ENCODE data around the gene PEPD. TPM values are rescaled to one million over a fixed set of nuclear protein-coding genes. Genes with fewer than 3 reads are reported as not detected.

Gene PEPD
- total RNA-seq, 1 experiment from 2014 or later = 83.1 TPM

GRCh38 chr19:33453265-33453664 is 68.3 kb downstream of the PEPD start:
- Mint-ChIP-seq H3K27me3 (ENCODE audit: low read depth) (no peaks in the 10 kb centered on the region), H3K36me3 (no peaks in the 10 kb centered on the region), H3K4me3 (no peak overlapping the region), H3K4me1 (no peaks in the 10 kb centered on the region), H3K27ac (no peak overlapping the region), H3K9me3 (no peaks in the 10 kb centered on the region)
- CTCF ChIA-PET = no interaction called here
- POLR2A ChIA-PET = no interaction called here
- ATAC-seq (no peak), DNase-seq (ENCODE audit: low spot score) (no peak)
- TF ChIP-seq MXD4 (CRISPR knock-in tag; IDR thresholded peaks at IDR 0.05; ENCODE audit: borderline replicate concordance) (no peak), PRRX2 (CRISPR knock-in tag; IDR thresholded peaks at IDR 0.05) (no peak), CREB1 (CRISPR knock-in tag; IDR thresholded peaks at IDR 0.05) (no peak), JUN (CRISPR knock-in tag; IDR thresholded peaks at IDR 0.05) (no peak), PREB (CRISPR knock-in tag; IDR thresholded peaks at IDR 0.05; ENCODE audit: borderline replicate concordance) (no peak), SOX15 (CRISPR knock-in tag; IDR thresholded peaks at IDR 0.05) (no peak), CREM (CRISPR knock-in tag; IDR thresholded peaks at IDR 0.05) (no peak), HMGA2 (CRISPR knock-in tag; IDR thresholded peaks at IDR 0.05) (no peak), TEAD1 (CRISPR knock-in tag; IDR thresholded peaks at IDR 0.05) (no peak), RORB (CRISPR knock-in tag; IDR thresholded peaks at IDR 0.05) (no peak), TCF7 (CRISPR knock-in tag; IDR thresholded peaks at IDR 0.05; ENCODE audit: low read depth) (no peak), SMAD3 (CRISPR knock-in tag; IDR thresholded peaks at IDR 0.05; ENCODE audit: borderline replicate concordance) (no peak), ZNF423 (CRISPR knock-in tag; IDR thresholded peaks at IDR 0.05) (no peak), ZNF396 (CRISPR knock-in tag; IDR thresholded peaks at IDR 0.05; ENCODE audit: borderline replicate concordance) (no peak), ZSCAN18 (CRISPR knock-in tag; IDR thresholded peaks at IDR 0.05) (no peak), MAX (CRISPR knock-in tag; IDR thresholded peaks at IDR 0.05) (no peak), TEAD4 (CRISPR knock-in tag; IDR thresholded peaks at IDR 0.05) (no peak), ZNF416 (CRISPR knock-in tag; IDR thresholded peaks at IDR 0.05) (no peak), NFYB (CRISPR knock-in tag; conservative IDR thresholded peaks at IDR 0.05; ENCODE audit: low read depth) (no peak)

- H3K27ac Mint-ChIP-seq = 0 out of 2 replicates have a peak overlapping the region, but pooled peaks have one; percentile 8
- no peaks in the 10 kb centered on the region for H3K36me3 Mint-ChIP-seq
- no peaks in the 10 kb centered on the region for H3K27me3 Mint-ChIP-seq (ENCODE audit: low read depth)
- H3K4me1 Mint-ChIP-seq = no peaks in the 10 kb centered on the region
- CTCF ChIA-PET = no interaction called here
- DNase-seq (ENCODE audit: low spot score) = no peak
- no peaks in the 10 kb centered on the region for H3K9me3 Mint-ChIP-seq
- POLR2A ChIA-PET = no interaction called here
- H3K4me3 Mint-ChIP-seq = no peak overlapping the region
- ATAC-seq = no peak
- TF ChIP-seq NFATC4 (CRISPR knock-in tag; IDR thresholded peaks at IDR 0.05) (no peak), ZNF532 (CRISPR knock-in tag; IDR thresholded peaks at IDR 0.05; ENCODE audit: borderline replicate concordance) (no peak), PRDM15 (CRISPR knock-in tag; IDR thresholded peaks at IDR 0.05) (no peak), SP1 (CRISPR knock-in tag; conservative IDR thresholded peaks at IDR 0.05) (no peak), HMGXB4 (CRISPR knock-in tag; IDR thresholded peaks at IDR 0.05) (no peak), ELF4 (CRISPR knock-in tag; IDR thresholded peaks at IDR 0.05; ENCODE audit: low read depth) (no peak), MAX (CRISPR knock-in tag; IDR thresholded peaks at IDR 0.05) (no peak)
Observed at GRCh38 chr19:33450689-33451088, 70.9 kb downstream of the PEPD start.

Data from WTC11 (cell line).